ENCODE results near the gene ARHGEF12. TPM values are rescaled to one million over a fixed set of nuclear protein-coding genes. Genes with fewer than 3 reads are reported as not detected.
A peak's percentile ranks its signal among the peaks of the same experiment; 100 is the strongest.

The ARHGEF12 gene
- polyA plus RNA-seq, 1 donor (not counting 4 experiments of a cell fraction or from before 2014, with no cell fraction given): 28.8 TPM

- no peaks in the 10 kb centered on the region for H3K27me3 ChIP-seq (ENCODE audit: control insufficient read depth, extremely low read depth, insufficient read depth, low read length)
- H3K4me3 ChIP-seq (ENCODE audit: control insufficient read depth in 2 of 3, extremely low read depth in 1 of 3, insufficient read depth in 2 of 3, low read depth in 1 of 3, low read length in 3 of 3): no peak overlapping the region
- H3K27ac ChIP-seq (ENCODE audit: control insufficient read depth, insufficient read depth, low read length): no peak overlapping the region
- dilution Hi-C loops (cut with MboI; ENCODE audit: extremely low pct_ligation_motif_present, low sequenced_read_pairs): no loop called here
- peaks cover 2% of the 10 kb centered on the region for H4K20me1 ChIP-seq (ENCODE audit: control insufficient read depth, extremely low read depth, insufficient read depth, low read length)
- H3K9me1 ChIP-seq (ENCODE audit: control insufficient read depth, extremely low read depth, insufficient read depth, low read length): no peaks in the 10 kb centered on the region
- peaks cover 27% of the 10 kb centered on the region for H3K79me2 ChIP-seq (ENCODE audit: control insufficient read depth, insufficient read depth, low read length)
- no peaks in the 10 kb centered on the region for H3K9me3 ChIP-seq (ENCODE audit: control insufficient read depth, low read depth, low read length)
- H3K4me1 ChIP-seq (ENCODE audit: control insufficient read depth, extremely low read depth, insufficient read depth, low read length): peaks cover 32% of the 10 kb centered on the region
- no peak overlapping the region for H3K9ac ChIP-seq (ENCODE audit: control insufficient read depth, extremely low read depth, insufficient read depth, low read length)
- TF ChIP-seq EZH2 (IDR thresholded peaks at IDR 0.05; ENCODE audit: low read length) (no peak), CTCF (optimal IDR thresholded peaks at IDR 0.05 in 1 of 3, IDR thresholded peaks at IDR 0.05 in 1 of 3, conservative IDR thresholded peaks at IDR 0.05 in 1 of 3; ENCODE audit: extremely low read depth in 1 of 3, insufficient read depth in 2 of 3, low read length in 3 of 3) (no peak)
- no peaks in the 10 kb centered on the region for H3K36me3 ChIP-seq (ENCODE audit: control insufficient read depth in 2 of 2, extremely low read depth in 1 of 2, insufficient read depth in 2 of 2, low read length in 2 of 2)
- FAIRE-seq: peak; percentile 43
- no peak overlapping the region for H2AFZ ChIP-seq (ENCODE audit: control insufficient read depth, low read length)
- no peak for DNase-seq (ENCODE audit: low read depth, low spot score)
- peak overlapping the region; percentile 41 for H3K4me2 ChIP-seq (ENCODE audit: control insufficient read depth, extremely low read depth, insufficient read depth, low read depth, low read length)
These were observed 68.3 kb downstream of the ARHGEF12 start for GRCh38 chr11:120404495-120404894.

- Histone ChIP-seq H3K4me3 (ENCODE audit: control insufficient read depth in 2 of 3, extremely low read depth in 1 of 3, insufficient read depth in 2 of 3, low read depth in 1 of 3, low read length in 3 of 3) (no peak overlapping the region), H3K4me2 (ENCODE audit: control insufficient read depth, extremely low read depth, insufficient read depth, low read depth, low read length) (no peak overlapping the region), H3K79me2 (ENCODE audit: control insufficient read depth, insufficient read depth, low read length) (peaks cover 4% of the 10 kb centered on the region), H3K9me3 (ENCODE audit: control insufficient read depth, low read depth, low read length) (no peaks in the 10 kb centered on the region), H2AFZ (ENCODE audit: control insufficient read depth, low read length) (no peak overlapping the region), H3K9me1 (ENCODE audit: control insufficient read depth, extremely low read depth, insufficient read depth, low read length) (no peaks in the 10 kb centered on the region), H4K20me1 (ENCODE audit: control insufficient read depth, extremely low read depth, insufficient read depth, low read length) (no peaks in the 10 kb centered on the region), H3K36me3 (ENCODE audit: control insufficient read depth in 2 of 2, extremely low read depth in 1 of 2, insufficient read depth in 2 of 2, low read length in 2 of 2) (no peaks in the 10 kb centered on the region), H3K4me1 (ENCODE audit: control insufficient read depth, extremely low read depth, insufficient read depth, low read length) (peaks cover 32% of the 10 kb centered on the region), H3K27me3 (ENCODE audit: control insufficient read depth, extremely low read depth, insufficient read depth, low read length) (no peaks in the 10 kb centered on the region), H3K27ac (ENCODE audit: control insufficient read depth, insufficient read depth, low read length) (no peak overlapping the region), H3K9ac (ENCODE audit: control insufficient read depth, extremely low read depth, insufficient read depth, low read length) (no peak overlapping the region)
- dilution Hi-C loops (cut with MboI; ENCODE audit: extremely low pct_ligation_motif_present, low sequenced_read_pairs): no loop called here
- DNase-seq (ENCODE audit: low read depth, low spot score) (no peak), FAIRE-seq (no peak)
- TF ChIP-seq CTCF (optimal IDR thresholded peaks at IDR 0.05 in 1 of 3, IDR thresholded peaks at IDR 0.05 in 1 of 3, conservative IDR thresholded peaks at IDR 0.05 in 1 of 3; ENCODE audit: extremely low read depth in 1 of 3, insufficient read depth in 2 of 3, low read length in 3 of 3): no peak
- TF ChIP-seq EZH2 (IDR thresholded peaks at IDR 0.05; ENCODE audit: low read length): no peak
These were observed 73.4 kb downstream of the ARHGEF12 start for GRCh38 chr11:120409655-120410054.
